Measurements from ENCODE around the gene MAPK12. TPM values are rescaled to one million over a fixed set of nuclear protein-coding genes. Genes with fewer than 3 reads are reported as not detected.

MAPK12 gene
- total RNA-seq, 2 experiments from 2014 or later: 9.1 to 9.7 TPM

DNA sequence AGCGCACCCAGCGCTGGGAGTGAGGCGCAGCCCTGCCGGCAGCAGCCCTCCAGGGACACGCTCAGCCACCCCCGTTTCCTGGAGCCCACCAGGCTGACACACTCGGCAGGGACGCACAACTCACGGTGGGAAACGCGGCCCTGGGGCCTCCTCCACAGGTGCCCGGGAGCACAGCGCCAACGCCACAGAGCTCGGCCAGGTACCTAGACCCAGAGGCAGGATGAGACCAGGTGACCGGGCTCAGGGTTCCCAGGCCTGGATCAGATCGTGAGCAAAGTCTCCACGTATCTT is 34.7 kb downstream of the MAPK12 start:
- H3K27ac Mint-ChIP-seq: no peak overlapping the region
- H3K36me3 Mint-ChIP-seq: peaks cover 12% of the 10 kb centered on the region
- intact Hi-C loops (cut with micrococcal nuclease): no loop called here
- H3K4me1 Mint-ChIP-seq (ENCODE audit: low read depth): no peaks in the 10 kb centered on the region
- CTCF ChIA-PET: interaction anchor here (1.2 kb wide), 1 partner anchor 10 kb away, joined by 3 read pairs; no protein-coding TSS in a partner anchor
- POLR2A ChIA-PET: no interaction called here
- no peak for DNase-seq
- no peaks in the 10 kb centered on the region for H3K27me3 Mint-ChIP-seq
- no peaks in the 10 kb centered on the region for H3K9me3 Mint-ChIP-seq
- H3K4me3 Mint-ChIP-seq: no peak overlapping the region

- Mint-ChIP-seq H3K27me3 (no peaks in the 10 kb centered on the region), H3K4me3 (no peak overlapping the region), H3K4me1 (ENCODE audit: low read depth) (no peaks in the 10 kb centered on the region), H3K9me3 (no peaks in the 10 kb centered on the region), H3K27ac (no peak overlapping the region), H3K36me3 (peaks cover 12% of the 10 kb centered on the region)
- intact Hi-C loops (cut with micrococcal nuclease): no loop called here
- DNase-seq: no peak
- POLR2A ChIA-PET: no interaction called here
- CTCF ChIA-PET: no interaction called here
Measured at GRCh38 chr22:50226063-50226874, 35.2 kb downstream of the MAPK12 start.

- Mint-ChIP-seq H3K4me3 (no peak overlapping the region), H3K36me3 (peaks cover 12% of the 10 kb centered on the region), H3K27ac (no peak overlapping the region), H3K9me3 (no peaks in the 10 kb centered on the region), H3K4me1 (ENCODE audit: low read depth) (no peaks in the 10 kb centered on the region), H3K27me3 (no peaks in the 10 kb centered on the region)
- intact Hi-C loops (cut with micrococcal nuclease): no loop called here
- CTCF ChIA-PET: no interaction called here
- POLR2A ChIA-PET: no interaction called here
- no peak for DNase-seq
Measured at GRCh38 chr22:50225200-50225969, 36.1 kb downstream of the MAPK12 start.

DNA sequence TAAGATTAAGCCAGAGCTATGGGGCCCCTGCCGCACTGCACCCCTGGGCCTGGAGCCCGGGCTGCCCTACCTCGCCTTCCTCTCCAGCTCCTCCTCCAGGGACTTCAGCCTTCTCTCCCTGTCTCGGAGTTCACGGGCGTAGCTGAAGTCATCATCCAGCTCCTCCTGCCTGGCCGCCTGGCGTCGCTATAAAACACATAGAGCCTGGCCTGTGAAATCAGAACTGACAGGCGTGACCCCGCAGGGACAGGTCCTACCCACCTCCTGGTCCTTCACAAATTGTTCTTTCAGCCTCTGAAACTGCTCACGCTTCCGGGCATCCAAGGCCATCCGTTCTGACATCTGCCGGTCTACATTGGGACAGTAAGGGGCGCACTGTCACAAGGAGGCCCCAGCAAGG is 37.4 kb downstream of the MAPK12 start:
- Mint-ChIP-seq H3K27ac (no peak overlapping the region), H3K27me3 (no peaks in the 10 kb centered on the region), H3K36me3 (peaks cover 17% of the 10 kb centered on the region), H3K4me3 (no peak overlapping the region), H3K9me3 (no peaks in the 10 kb centered on the region), H3K4me1 (ENCODE audit: low read depth) (no peaks in the 10 kb centered on the region)
- intact Hi-C loops (cut with micrococcal nuclease): no loop called here
- DNase-seq: no peak
- ChIA-PET CTCF (no interaction called here), POLR2A (no interaction called here)

DNA sequence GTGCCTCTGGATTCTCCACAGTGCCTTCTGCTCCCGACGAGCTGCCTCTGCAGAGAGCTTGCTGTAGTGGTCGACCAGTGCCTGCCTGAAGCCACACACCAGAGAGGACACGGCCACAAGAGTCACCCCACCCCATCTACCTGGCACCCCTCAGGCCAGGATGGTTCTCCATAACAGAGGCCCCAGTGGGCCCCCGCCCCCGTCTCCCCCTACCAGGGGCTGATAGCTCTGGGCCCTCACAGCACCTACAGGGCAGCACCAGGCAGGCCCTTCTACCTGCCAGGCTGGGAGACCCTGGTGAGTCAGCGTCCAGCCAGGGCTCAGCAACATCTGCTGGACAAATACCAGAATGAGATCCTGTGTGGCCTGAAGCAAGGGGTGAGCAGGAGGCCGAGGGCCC is 39.0 kb downstream of the MAPK12 start:
- no peaks in the 10 kb centered on the region for H3K9me3 Mint-ChIP-seq
- POLR2A ChIA-PET: no interaction called here
- H3K36me3 Mint-ChIP-seq: peaks cover 20% of the 10 kb centered on the region
- H3K4me1 Mint-ChIP-seq (ENCODE audit: low read depth): no peaks in the 10 kb centered on the region
- CTCF ChIA-PET: no interaction called here
- no peaks in the 10 kb centered on the region for H3K27me3 Mint-ChIP-seq
- intact Hi-C loops (cut with micrococcal nuclease): no loop called here
- H3K27ac Mint-ChIP-seq: no peak overlapping the region
- DNase-seq: no peak
- no peak overlapping the region for H3K4me3 Mint-ChIP-seq

GRCh38 chr22:50221410-50222300 is 39.8 kb downstream of the MAPK12 start:
- Mint-ChIP-seq H3K9me3 (no peaks in the 10 kb centered on the region), H3K27ac (no peak overlapping the region), H3K27me3 (no peaks in the 10 kb centered on the region), H3K4me1 (ENCODE audit: low read depth) (no peaks in the 10 kb centered on the region), H3K36me3 (peaks cover 23% of the 10 kb centered on the region), H3K4me3 (no peak overlapping the region)
- no peak for DNase-seq
- ChIA-PET POLR2A (no interaction called here), CTCF (no interaction called here)
- intact Hi-C loops (cut with micrococcal nuclease): no loop called here

- ChIA-PET POLR2A (no interaction called here), CTCF (no interaction called here)
Measured at GRCh38 chr22:50220603-50221409, 40.7 kb downstream of the MAPK12 start.

GRCh38 chr22:50219800-50220602 is 41.5 kb downstream of the MAPK12 start:
- no peaks in the 10 kb centered on the region for H3K9me3 Mint-ChIP-seq
- POLR2A ChIA-PET: interaction anchor here (1.1 kb wide), 1 partner anchor 28 kb away, joined by 3 read pairs; no protein-coding TSS in a partner anchor
- no peak for DNase-seq
- intact Hi-C loops (cut with micrococcal nuclease): no loop called here
- no peak overlapping the region for H3K4me3 Mint-ChIP-seq
- no peaks in the 10 kb centered on the region for H3K4me1 Mint-ChIP-seq (ENCODE audit: low read depth)
- H3K27ac Mint-ChIP-seq: no peak overlapping the region
- CTCF ChIA-PET: interaction anchor here (1.6 kb wide), 1 partner anchor 71 kb away, joined by 6 read pairs; no protein-coding TSS in a partner anchor
- H3K36me3 Mint-ChIP-seq: peaks cover 34% of the 10 kb centered on the region
- H3K27me3 Mint-ChIP-seq: no peaks in the 10 kb centered on the region

More at GRCh38 chr22:50220603-50221409, 40.7 kb downstream of the MAPK12 start:
- H3K4me3 Mint-ChIP-seq: no peak overlapping the region
- no peak overlapping the region for H3K27ac Mint-ChIP-seq
- intact Hi-C loops (cut with micrococcal nuclease): no loop called here
- H3K36me3 Mint-ChIP-seq: peaks cover 29% of the 10 kb centered on the region
- no peaks in the 10 kb centered on the region for H3K4me1 Mint-ChIP-seq (ENCODE audit: low read depth)
- DNase-seq: no peak
- no peaks in the 10 kb centered on the region for H3K9me3 Mint-ChIP-seq
- H3K27me3 Mint-ChIP-seq: no peaks in the 10 kb centered on the region

DNA sequence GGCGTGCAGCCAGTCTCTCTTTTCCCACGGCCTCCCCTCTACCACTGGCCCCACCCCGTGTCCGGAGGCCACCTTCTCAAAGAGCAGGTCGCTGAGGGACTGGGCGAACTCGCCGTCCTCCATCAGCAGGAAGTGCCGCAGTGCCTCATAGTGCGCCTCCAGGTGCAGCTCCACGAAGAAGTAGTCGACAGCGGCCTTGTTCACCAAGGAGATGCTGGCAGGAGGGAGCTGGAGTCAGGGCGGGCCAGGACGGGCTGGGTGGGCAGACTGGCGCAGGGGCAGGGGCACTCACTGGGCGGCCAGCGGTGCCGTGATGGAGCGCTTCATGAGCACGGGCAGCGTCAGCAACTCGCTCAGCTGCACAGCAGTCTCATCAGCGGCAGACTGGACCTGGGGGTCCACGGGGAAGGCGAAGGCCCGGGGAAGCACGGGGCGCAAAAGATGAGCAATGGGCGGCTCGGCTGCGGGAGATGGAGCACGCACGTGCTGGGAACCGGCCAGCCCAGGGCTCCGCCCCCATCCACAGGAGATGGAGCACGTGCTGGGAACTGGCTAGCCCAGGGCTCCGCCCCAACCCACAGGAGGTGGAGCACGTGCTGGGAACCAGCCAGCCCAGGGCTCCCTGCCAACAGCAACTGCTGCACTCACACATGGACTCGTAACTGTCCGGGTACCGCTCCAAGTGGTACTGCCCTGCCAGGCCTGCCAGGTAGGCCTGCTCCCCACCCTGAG is 42.3 kb downstream of the MAPK12 start:
- H3K9me3 Mint-ChIP-seq: no peaks in the 10 kb centered on the region
- ChIA-PET POLR2A (interaction anchor here (1.1 kb wide), 1 partner anchor 27 kb away, joined by 3 read pairs; no protein-coding TSS in a partner anchor), CTCF (interaction anchor here (1.4 to 1.6 kb wide), 2 partner anchors 71 to 306 kb away, joined by 3 to 6 read pairs; partner anchors contain the start of gene SCO2)
- H3K4me3 Mint-ChIP-seq: no peak overlapping the region
- peaks cover 36% of the 10 kb centered on the region for H3K36me3 Mint-ChIP-seq
- H3K27ac Mint-ChIP-seq: no peak overlapping the region
- intact Hi-C loops (cut with micrococcal nuclease): no loop called here
- no peak for DNase-seq
- no peaks in the 10 kb centered on the region for H3K27me3 Mint-ChIP-seq
- no peaks in the 10 kb centered on the region for H3K4me1 Mint-ChIP-seq (ENCODE audit: low read depth)

DNA sequence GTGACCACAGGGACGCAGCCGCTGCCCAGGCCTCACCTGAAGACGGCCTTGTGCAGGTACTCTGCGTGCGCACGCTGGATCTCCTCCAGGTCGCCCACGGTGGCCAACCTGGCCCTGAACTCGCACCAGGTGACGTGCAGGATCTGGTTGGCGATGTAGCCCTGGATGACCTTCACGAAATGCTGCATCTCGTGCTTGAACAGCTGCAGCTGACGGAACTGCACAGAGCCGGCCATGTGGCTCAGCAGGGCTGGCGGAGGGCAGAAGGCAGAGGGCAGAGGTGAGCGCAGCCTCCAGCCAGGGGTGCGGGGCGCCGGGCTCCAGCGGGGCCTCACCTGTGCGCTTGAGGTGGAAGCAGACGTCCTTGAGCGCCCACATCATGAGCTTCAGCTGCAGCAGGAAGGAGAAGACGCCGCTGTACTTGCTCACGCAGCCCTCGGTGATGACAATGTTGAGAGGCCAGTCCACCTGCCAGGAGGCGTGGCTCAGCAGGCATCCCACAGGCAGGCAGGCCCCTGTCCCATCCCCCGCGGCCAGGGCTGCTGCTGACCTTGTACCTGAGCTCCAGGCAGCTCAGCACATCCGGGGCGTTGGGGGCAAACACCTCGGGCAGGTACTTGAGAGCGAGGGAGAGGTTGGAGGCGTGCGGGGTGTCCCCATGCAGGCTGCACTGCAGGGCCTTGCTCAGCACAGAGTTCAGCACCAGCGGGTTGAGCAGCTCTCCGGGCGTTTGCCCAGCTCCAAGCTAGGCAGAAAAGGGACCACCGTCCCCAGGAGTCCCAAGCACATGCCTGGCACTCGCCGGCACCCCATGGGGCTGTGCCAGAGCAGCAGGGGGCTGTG is 43.1 kb downstream of the MAPK12 start:
- POLR2A ChIA-PET: no interaction called here
- no peaks in the 10 kb centered on the region for H3K4me1 Mint-ChIP-seq (ENCODE audit: low read depth)
- H3K4me3 Mint-ChIP-seq: no peak overlapping the region
- intact Hi-C loops (cut with micrococcal nuclease): no loop called here
- no peaks in the 10 kb centered on the region for H3K9me3 Mint-ChIP-seq
- H3K27ac Mint-ChIP-seq: no peak overlapping the region
- no peaks in the 10 kb centered on the region for H3K27me3 Mint-ChIP-seq
- CTCF ChIA-PET: interaction anchor here (1.4 to 1.6 kb wide), 2 partner anchors 70 to 307 kb away, joined by 3 to 6 read pairs; partner anchors contain the start of gene SCO2
- DNase-seq: no peak
- H3K36me3 Mint-ChIP-seq: peaks cover 37% of the 10 kb centered on the region

Data from activated CD4-positive, alpha-beta memory T cell treated with anti-CD3 and anti-CD28 coated beads for 36 hours (primary cell).